Mesenteric fat pad (tissue), 1 donor: ENCODE data around the gene GCKR. TPM values are rescaled to one million over a fixed set of nuclear protein-coding genes. Genes with fewer than 3 reads are reported as not detected.
"Not testable (repeated sequence)": the region's sequence is repeated elsewhere in the genome, so short reads cannot be mapped to it uniquely, and the experiment has no call there.

Source experiments
- DNase-seq: peaks from one replicate; pipeline ENCODE4 v3.0.0-alpha.2; 2020; ENCODE audit warnings: low spot score
- total RNA-seq: library from RNA; stranded (reverse); fragmentation: NEBNext Ultra II Directional; extraction: Animal tissue kit (Norgen Biotek cat#: 25700); gene quantifications from one replicate; pipeline ENCODE4 v1.2.1, GENCODE V29; 2021
- donor health status: DM: yes; HTN: yes; CAD: no.

Gene GCKR
- total RNA-seq, 1 donor from 2014 or later = 4.2 TPM

DNA sequence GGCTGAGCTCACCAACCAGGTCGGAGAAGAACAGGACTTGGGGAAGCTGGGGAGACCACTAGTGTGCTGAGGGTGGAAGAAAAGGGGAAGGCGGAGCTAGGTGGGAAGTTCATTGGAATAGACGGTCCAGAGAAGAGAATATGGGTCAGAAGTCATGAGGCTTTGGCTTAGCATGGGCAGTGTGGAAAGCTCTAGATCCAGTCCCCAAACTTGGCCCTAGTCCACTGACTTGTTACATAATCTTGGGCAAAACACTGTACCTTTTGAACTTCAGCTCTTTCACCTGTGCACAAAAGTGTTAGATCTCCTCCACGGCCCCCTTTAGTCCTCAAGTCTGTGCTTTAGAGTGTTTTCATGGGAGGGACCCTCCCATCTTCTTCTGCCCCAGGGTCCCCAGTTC is 10.7 kb downstream of the GCKR start:
- no peak for DNase-seq

DNA sequence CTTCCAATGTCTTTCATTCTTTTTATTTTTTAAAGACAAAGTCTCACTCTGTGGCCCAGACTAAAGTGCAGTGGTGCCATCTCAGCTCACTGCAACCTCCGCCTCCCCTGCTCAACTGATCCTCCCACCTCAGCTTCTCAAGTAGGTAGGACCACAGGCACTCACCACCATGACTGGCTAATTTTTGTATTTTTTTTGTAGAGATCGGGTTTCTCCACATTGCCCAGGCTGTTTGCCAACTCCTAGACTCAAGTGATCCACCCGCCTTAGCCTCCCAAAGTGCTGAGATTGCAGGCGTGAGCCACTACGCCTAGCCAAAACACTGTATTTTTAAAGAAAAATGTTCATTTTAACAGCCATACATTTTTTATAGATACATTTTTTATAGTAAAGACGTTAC is 12.7 kb downstream of the GCKR start:
- DNase-seq = no peak

DNA sequence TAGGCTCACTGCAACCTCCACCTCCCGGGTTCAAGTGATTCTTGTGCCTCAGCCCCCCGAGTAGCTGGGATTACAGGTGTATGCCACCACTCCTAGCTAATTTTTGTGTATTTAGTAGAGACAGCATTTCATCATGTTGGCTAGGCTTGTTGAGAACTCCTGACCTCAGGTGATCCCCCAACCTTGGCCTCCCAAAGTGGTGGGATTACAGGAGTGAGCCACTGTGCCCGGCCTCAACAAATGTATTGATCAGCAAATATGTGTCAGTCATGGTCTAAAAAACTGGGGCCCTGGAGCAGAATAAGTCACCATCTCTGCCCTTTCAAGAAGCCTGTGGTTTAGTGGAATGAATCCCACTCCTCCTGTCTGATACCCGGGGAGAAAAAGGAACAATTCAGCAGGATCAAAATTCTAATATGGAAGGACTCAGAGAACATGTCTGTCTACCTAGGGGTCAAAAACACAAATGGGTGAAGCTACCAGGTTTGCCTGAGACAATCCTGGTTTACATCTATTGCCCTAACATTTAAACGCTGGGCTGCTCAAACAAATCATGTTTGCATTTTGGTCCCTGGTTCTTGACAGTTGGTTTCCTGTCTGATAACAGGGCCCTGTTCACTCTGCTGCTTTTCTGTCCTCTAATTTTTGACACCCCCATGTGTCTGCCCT is 21.6 kb downstream of the GCKR start:
- no peak for DNase-seq

DNA sequence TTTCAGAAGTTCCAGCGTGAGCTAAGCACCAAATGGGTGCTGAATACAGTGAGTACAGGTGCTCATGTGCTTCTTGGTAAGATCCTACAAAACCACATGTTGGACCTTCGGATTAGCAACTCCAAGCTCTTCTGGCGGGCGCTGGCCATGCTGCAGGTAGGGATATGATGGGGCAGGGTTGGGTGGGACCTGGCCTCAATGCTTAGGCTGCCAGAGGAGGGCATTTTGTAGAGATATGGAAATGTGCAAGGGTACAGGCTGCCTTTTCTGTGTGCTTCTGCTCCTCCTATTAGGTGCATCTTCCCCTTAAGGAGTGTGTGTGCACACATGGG is 22.1 kb downstream of the GCKR start:
- no peak for DNase-seq

DNA sequence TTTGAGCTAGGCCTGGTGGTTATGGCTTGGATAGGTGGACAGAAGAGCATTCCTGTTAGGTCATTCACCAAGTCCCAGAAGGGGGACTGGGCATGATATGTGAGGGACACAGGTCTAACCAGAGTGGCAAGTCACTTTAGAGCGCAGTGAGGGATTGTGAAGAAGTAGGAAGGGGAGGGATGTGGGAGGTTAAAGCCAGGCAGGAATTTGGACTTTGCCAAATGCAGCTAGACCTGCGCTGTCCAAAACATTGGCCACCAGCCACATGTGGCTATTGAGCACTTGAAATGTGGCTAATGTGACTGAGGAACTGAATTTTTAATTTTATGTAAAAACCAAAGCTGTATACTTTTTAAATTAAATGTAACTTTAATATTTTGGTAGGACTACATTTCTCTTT is 23.7 kb downstream of the GCKR start:
- DNase-seq = no peak

DNA sequence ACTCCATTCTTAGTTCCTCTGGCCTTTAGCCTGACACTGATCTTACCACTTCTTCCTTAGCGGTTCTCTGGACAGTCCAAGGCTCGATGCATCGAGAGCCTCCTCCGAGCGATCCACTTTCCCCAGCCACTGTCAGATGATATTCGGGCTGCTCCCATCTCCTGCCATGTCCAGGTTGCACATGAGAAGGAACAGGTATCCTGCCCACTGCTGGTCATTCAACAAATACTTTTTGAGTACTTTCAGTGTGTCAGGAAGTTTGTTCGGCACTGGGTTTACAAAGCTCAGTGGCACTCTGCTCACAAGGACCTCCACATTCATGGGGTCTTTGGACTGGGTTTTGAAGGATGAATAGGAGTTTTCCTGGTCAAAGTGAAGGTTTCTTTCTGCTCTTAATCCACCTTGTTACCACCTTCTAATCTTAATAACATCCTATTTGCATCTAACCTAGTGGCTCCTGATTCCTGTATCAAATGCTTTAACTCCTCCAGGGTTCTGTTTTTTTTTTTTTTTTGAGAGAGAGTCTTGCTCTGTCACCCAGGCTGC is 25.8 kb downstream of the GCKR start:
- no peak for DNase-seq

DNA sequence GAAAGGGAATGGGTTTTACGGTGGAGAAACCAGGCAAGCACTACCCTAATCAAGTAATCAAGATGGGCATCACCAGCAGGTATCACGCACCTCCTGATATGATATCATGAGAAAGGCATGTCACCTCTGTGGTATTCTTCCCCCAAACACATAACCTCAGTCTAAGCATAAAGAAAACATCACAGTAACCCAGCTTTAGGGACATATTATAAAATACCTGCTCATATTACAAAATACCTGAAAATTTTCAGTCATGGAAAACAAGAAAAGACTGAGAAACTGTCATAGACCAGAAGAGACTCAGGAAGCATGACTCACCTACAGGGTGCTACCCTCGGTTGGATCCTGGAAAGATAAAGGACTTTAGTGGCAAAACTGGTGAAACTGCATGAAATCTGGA is 30.5 kb downstream of the GCKR start:
- DNase-seq = no peak

DNA sequence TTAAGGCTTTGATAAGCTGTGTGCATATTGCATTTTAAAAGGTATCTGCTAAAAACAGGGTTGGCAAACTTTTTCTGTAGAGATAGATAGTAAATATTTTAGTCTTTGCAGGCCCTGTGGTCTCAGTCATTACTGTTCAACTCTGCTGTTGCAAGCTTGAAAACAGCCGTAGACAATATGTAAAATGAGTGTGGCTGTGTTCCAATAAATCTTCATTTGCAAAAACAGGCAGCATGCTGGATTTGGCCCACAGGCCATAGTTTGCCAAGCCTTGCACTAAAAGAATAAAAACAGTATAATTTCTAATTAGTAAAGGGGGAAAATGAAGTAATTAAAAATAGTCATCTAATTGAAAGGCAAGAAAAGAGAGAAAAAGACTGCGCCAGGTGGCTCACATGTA is 35.3 kb downstream of the GCKR start:
- no peak for DNase-seq

DNA sequence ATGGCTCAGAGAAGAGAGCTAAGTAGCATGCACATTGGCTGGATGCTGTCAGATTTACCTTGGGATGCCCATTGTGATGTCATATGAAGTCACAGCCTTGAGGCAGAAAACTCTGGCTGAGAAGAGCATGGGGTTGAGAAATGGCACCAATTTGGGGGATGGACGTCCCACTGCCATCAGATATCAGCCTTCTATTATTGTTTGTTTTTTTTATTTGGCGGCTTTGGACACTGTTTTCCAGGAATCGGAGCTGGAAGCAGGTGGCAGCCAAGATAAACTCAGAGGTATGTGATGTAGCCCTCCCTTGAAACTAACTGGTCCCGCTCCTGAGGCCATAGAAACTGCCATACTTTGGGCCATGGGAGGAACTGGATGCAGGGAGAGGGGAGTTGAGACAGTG is 40.6 kb downstream of the GCKR start:
- DNase-seq = no peak

DNA sequence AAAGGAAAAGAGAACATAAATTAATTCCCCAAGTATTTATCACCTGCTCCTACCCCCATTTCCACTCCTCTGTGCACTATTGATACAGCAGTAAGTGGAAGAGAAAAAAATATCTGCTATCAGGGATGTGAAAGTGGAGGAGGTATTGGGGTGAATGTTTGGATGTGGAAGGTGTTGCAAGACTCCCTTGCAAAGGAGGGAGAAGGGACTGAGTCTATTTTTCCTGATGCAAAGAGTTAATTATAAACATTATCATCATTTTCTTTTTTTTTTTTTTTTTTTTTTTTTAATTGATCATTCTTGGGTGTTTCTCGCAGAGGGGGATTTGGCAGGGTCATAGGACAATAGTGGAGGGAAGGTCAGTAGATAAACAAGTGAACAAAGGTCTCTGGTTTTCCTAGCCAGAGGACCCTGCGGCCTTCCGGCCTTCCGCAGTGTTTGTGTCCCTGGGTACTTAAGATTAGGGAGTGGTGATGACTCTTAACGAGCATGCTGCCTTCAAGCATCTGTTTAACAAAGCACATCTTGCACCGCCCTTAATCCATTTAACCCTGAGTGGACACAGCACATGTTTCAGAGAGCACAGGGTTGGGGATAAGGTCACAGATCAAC is 42.3 kb downstream of the GCKR start:
- DNase-seq = not testable (repeated sequence)

DNA sequence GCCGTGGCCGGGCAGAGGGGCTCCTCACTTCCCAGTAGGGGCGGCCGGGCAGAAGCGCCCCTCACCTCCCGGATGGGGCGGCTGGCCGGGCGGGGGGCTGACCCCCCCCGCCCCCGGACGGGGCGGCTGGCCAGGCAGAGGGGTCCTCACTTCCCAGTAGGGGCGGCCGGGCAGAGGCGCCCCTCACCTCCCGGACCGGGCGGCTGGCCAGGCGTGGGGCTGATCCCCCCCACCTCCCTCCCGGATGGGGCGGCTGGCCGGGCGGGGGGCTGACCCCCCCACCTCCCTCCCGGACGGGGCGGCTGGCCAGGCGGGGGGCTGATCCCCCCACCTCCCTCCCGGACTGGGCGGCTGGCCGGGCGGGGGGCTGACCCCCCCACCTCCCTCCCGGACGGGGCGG is 43.0 kb downstream of the GCKR start:
- DNase-seq = not testable (repeated sequence)

DNA sequence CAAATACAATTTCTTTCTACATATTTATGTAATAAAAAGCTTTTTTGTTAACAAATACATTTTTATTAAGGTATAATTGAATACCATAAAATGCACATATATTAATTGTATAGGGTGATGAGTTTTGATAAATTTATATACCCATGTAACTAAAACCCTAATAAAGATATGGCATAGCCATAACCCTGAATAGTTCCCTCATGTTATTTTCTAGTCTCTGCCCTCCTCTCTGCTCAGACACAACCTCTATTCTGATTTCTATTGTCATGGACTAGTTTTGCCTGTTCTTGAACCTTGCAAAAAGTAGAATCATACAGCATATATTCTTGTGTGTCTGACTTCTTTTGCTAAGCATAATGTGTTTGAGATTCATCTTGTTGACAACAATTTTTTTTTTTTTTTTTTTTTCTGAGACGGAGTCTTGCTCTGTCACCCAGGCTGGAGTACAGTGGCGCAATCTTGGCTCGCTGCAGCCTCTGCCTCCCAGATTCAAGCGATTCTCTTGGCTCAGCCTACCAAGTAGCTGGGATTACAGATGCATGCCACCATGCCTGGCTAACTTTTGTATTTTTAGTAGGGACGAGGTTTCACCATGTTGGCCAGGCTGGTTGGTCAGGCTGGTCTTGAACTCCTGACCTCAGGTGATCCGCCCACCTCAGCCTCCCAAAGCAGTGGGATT is 47.6 kb downstream of the GCKR start:
- no peak for DNase-seq

DNA sequence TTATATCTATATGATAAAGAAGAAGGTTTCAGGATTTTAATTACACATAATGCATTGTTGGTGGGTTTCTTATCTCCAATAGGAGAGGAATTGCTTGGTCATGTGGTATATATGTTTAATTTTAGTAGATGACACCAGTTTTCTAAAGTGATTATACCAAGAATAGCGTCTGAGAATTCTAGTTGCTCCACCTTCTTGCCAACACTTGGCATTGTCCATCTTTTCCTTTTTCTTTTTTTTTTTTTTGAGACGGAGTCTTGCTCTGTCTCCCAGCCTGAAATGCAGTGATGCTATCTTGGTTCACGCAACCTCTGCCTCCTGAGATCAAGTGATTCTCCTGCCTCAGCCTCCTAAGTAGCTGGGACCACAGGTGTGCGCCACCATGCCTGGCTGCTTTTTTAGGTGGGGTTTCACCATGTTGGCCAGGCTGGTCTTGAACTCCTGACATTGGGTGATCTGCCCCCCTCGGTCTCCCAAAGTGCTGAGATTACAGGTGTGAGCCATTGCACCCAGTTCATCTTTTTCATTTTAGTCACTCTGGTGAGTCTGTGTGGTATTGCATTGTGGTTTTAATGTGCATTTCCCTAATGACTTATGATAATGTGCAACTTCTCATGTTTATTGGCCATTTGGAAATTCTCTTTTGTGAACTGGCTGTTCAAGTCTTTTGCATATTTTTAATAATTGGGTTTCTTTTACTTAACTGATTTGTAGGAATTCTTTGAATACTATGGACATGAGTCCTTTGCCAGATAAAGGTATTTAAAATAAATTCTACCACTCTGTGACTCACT is 48.9 kb downstream of the GCKR start:
- no peak for DNase-seq

DNA sequence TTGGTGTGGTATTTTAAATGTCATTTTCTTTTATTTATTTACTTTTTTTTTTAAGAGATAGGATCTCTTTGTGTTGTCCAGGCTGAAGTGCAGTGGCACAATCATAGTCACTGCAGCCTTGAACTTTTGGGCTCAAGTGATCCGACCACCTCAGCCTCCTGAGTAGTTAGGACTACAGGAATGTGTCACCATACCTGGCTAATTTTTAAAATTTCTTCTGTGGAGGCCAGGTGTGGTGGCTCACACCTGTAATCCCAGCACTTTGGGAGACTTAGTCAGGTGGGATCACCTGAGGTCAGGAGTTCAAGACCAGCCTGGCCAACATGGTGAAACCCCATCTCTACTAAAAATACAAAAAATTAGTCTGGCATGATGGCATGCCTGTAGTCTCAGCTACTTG is 52.7 kb downstream of the GCKR start:
- DNase-seq = no peak

DNA sequence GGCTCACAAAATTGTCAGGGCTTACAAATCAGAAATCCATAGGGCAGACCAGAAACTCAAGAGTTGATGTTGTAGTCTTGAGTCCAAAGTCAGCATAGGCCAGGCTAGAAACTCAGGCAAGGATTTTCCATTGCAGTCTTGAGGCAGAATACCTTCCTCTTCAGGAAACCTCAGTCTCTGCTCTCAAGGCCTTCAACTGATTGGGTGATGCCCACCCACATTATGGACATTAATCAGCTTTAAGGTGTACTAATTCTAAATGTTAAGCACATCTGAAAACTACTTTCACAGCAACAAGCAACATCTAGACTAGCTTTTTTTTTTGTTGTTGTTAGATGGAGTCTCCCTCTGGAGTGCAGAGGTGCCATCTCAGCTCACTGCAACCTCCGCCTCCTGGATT is 54.9 kb downstream of the GCKR start:
- DNase-seq = no peak

DNA sequence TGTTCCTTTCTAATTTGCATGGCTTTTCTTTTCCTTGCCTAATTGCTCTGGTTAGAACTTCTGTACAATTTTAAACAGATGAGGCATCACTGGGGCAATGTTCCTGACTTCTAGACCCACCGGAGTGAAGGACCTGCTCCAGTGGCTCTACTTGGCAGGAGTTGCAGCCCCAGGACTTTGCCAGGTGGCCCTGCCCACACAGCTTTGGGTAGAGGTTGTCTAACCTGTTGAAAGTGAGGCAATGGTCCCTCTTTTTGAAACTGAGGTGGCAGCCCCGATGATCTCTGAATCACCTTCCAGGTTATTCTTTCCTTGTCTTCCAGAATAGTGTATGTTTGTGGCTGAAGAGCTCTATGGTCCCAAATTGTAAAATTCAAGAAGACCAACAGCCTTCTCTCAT is 56.3 kb downstream of the GCKR start:
- no peak for DNase-seq

DNA sequence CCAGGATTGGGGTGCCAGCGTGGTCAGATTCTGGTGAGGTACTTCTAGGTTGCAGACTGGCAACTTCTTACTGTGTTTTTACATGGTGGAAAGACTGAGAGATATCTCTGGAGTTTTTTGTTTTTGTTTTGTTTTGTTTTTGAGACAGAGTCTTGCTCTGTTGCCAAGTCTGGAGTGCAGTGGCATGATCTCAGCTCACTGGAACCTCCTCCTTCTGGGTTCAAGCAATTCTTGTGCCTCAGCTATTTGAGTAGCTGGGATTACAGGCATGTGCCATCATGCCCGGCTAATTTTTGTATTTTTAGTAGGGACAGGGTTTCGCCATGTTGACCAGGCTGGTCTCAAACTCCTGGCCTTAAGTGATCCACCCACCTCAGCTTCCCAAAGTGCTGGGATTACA is 57.8 kb downstream of the GCKR start:
- not testable (repeated sequence) for DNase-seq

DNA sequence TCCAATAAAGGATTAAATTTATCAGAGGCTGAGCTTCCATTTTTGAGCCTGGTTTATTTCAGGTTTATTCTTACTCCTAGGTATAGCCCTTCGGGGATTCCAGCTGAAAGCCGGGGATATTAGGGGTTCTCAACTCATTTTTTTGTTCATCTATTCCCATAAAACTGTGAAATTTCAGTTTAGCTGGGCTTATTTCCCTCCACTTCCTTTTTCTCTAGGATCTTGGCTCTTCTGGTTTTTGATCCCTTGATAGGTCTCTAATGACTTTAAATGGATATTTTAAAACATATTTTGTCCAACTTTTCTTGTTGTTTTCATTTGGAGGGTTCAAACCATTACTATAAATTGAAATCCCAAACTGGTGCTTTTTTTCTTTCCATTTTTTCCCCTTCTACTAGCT is 62.6 kb downstream of the GCKR start:
- DNase-seq = no peak

DNA sequence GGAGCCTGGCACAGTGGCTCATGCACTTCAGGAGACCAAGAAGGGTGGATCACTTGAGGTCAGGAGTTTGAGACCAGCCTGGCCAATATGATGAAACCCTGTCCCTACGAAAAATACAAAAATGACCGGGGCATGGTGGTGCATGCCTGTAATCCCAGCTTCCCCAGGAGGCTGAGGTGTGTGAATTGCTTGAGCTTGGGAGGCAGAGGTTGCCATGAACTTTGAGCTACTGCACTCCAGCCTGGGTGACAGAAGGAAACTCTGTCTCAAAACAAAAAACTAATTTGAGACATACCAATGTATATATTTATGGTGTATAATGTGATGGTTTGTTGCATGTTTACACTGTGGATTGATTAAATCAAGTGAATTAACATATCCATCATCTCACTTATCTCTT is 64.4 kb downstream of the GCKR start:
- DNase-seq = no peak

DNA sequence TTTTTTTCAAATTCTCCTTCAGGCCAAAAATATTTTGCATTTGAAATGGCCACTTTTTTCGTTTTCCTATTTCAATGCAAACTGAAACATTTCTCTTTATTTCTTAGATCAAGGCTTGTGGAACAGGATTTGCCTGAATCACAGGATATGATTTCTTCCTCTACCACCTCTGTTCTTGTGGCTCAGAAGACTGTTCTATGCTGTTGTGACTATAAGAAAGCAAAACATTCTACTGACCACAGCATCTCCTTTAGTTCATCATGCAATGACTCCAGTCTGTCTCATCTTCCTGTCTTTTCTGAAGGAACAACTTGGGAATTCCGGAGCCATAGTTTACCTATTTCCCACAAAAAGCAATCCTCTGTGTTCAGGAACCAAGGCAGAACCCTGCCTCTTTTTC is 70.0 kb downstream of the GCKR start:
- DNase-seq = no peak

DNA sequence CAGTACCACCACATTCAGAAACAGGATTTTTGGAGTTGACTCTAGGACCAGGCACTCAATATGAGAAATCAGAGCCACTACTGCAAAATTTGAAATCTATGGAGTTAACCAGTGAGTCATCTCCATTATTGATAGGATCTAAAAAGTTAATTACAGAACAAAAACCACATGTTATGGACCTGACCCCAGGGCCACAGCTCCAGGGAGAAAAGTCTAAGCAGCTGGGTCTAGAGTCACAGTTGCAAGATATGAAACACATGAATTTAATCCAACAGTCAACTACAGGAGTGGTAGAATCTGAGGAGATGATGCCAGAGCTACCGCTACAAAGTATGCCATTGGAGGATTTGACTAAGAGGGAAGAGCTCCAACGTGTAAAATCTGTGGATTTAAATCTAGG is 72.8 kb downstream of the GCKR start:
- no peak for DNase-seq

DNA sequence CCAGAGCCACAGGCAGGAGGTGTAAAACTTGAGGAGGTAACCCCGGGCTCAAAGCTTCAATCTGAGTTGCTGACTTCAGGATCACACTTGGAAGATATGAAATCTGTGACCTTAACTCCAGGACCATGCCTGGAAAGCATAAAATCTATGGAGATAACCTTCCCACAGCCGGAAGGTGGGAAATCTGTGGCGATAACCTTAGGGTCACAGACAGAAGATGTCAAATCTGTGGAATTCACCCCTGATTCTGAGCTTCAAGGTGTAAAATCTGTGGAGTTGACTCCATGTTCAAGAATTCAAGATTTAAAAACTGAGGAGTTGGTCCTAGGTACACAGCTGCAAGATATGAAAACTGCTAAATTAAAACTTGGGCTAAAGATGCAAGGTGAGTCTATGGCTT is 74.6 kb downstream of the GCKR start:
- DNase-seq = no peak
